Measurements from ENCODE around the gene MAGEA6. TPM values are rescaled to one million over a fixed set of nuclear protein-coding genes. Genes with fewer than 3 reads are reported as not detected.

Gene MAGEA6
- total RNA-seq, 1 experiment from 2014 or later, result 0.57 TPM

- no peak for ATAC-seq
- Histone ChIP-seq H3K4me3 (ENCODE audit: low read depth in 2 of 2, low read length in 2 of 2) (no peak overlapping the region), H3K4me1 (ENCODE audit: control insufficient read depth, insufficient read depth, low read length) (no peaks in the 10 kb centered on the region), H3K9me3 (ENCODE audit: control insufficient read depth, insufficient read depth, low read depth, low read length) (no peaks in the 10 kb centered on the region), H3K27me3 (ENCODE audit: control insufficient read depth, insufficient read depth, low read length) (no peaks in the 10 kb centered on the region), H3K36me3 (ENCODE audit: control insufficient read depth, insufficient read depth, low read length) (no peaks in the 10 kb centered on the region), H3K27ac (ENCODE audit: low read length) (no peak overlapping the region)
- no TSS peak for BruUV-seq (replicated peaks)
- in situ Hi-C loops (cut with HindIII; ENCODE audit: low pct_unique_long_range_greater_than_20kb, low sequenced_read_pairs) (loop anchor here (25.0 kb wide), 1 partner anchor 173 kb away; the partner anchor contains the start of gene GABRQ), intact Hi-C loops (cut with micrococcal nuclease; ENCODE audit: unreplicated experiment) (loop anchor here (10.0 kb wide), 1 partner anchor 1096 kb away; the partner anchor contains the start of gene FATE1)
- ChIA-PET CTCF (no interaction called here), POLR2A (interaction anchor here (0.6 kb wide), 1 partner anchor 836 kb away, joined by 3 read pairs; the partner anchor contains the start of gene GABRE)
- TF ChIP-seq POLR2AphosphoS5 (IDR thresholded peaks at IDR 0.05; ENCODE audit: low read depth, low read length) (no peak), REST (IDR thresholded peaks at IDR 0.05; ENCODE audit: insufficient read depth in 1 of 2, low read depth in 2 of 2, low read length in 1 of 2) (no peak), TCF7L2 (IDR thresholded peaks at IDR 0.05; ENCODE audit: low read depth, low read length) (no peak), SIN3A (IDR thresholded peaks at IDR 0.05; ENCODE audit: borderline replicate concordance, insufficient read depth, low read depth, low read length) (no peak), CTCF (IDR thresholded peaks at IDR 0.05) (no peak)
- DNase-seq (ENCODE audit: low read depth, low spot score), result no peak
Measured at GRCh38 chrX:152810403-152810802, 40.9 kb upstream of the MAGEA6 start.

- Histone ChIP-seq H3K4me3 (ENCODE audit: low read depth in 2 of 2, low read length in 2 of 2) (no peak overlapping the region), H3K36me3 (ENCODE audit: control insufficient read depth, insufficient read depth, low read length) (no peaks in the 10 kb centered on the region), H3K4me1 (ENCODE audit: control insufficient read depth, insufficient read depth, low read length) (no peaks in the 10 kb centered on the region), H3K9me3 (ENCODE audit: control insufficient read depth, insufficient read depth, low read depth, low read length) (no peaks in the 10 kb centered on the region), H3K27ac (ENCODE audit: low read length) (no peak overlapping the region), H3K27me3 (ENCODE audit: control insufficient read depth, insufficient read depth, low read length) (no peaks in the 10 kb centered on the region)
- CTCF ChIA-PET, result no interaction called here
- DNase-seq (ENCODE audit: low read depth, low spot score) (no peak), ATAC-seq (no peak)
- BruUV-seq (replicated peaks), result no TSS peak
- POLR2A ChIA-PET, result no interaction called here
- in situ Hi-C loops (cut with HindIII; ENCODE audit: low pct_unique_long_range_greater_than_20kb, low sequenced_read_pairs) (loop anchor here (25.0 kb wide), 1 partner anchor 169 kb away; the partner anchor contains the start of gene GABRQ), intact Hi-C loops (cut with micrococcal nuclease; ENCODE audit: unreplicated experiment) (no loop called here)
- no peak for TF ChIP-seq SIN3A (IDR thresholded peaks at IDR 0.05; ENCODE audit: borderline replicate concordance, insufficient read depth, low read depth, low read length)
Measured at GRCh38 chrX:152806035-152806434, 36.5 kb upstream of the MAGEA6 start.

GRCh38 chrX:152798945-152799344 lies 29.5 kb upstream of the MAGEA6 start:
- BruUV-seq (replicated peaks), result no TSS peak
- CTCF ChIA-PET, result no interaction called here

More at GRCh38 chrX:152798945-152799344, 29.5 kb upstream of the MAGEA6 start:
- POLR2A ChIA-PET, result interaction anchor here (0.5 kb wide), 1 partner anchor 1903 kb away, joined by 6 read pairs; no protein-coding TSS in a partner anchor
- H3K9me3 ChIP-seq (ENCODE audit: control insufficient read depth, insufficient read depth, low read depth, low read length), result no peaks in the 10 kb centered on the region
- H3K4me3 ChIP-seq (ENCODE audit: low read depth in 2 of 2, low read length in 2 of 2), result no peak overlapping the region
- DNase-seq (ENCODE audit: low read depth, low spot score) (no peak), ATAC-seq (no peak)
- no peak overlapping the region for H3K27ac ChIP-seq (ENCODE audit: low read length)
- in situ Hi-C loops (cut with HindIII; ENCODE audit: low pct_unique_long_range_greater_than_20kb, low sequenced_read_pairs) (no loop called here), intact Hi-C loops (cut with micrococcal nuclease; ENCODE audit: unreplicated experiment) (no loop called here)
- TF ChIP-seq CTCF (IDR thresholded peaks at IDR 0.05) (no peak), POLR2AphosphoS5 (IDR thresholded peaks at IDR 0.05; ENCODE audit: low read depth, low read length) (no peak), SIN3A (IDR thresholded peaks at IDR 0.05; ENCODE audit: borderline replicate concordance, insufficient read depth, low read depth, low read length) (no peak), TCF7L2 (IDR thresholded peaks at IDR 0.05; ENCODE audit: low read depth, low read length) (no peak), REST (IDR thresholded peaks at IDR 0.05; ENCODE audit: insufficient read depth in 1 of 2, low read depth in 2 of 2, low read length in 1 of 2) (no peak)
- no peaks in the 10 kb centered on the region for H3K27me3 ChIP-seq (ENCODE audit: control insufficient read depth, insufficient read depth, low read length)
- H3K4me1 ChIP-seq (ENCODE audit: control insufficient read depth, insufficient read depth, low read length), result no peaks in the 10 kb centered on the region
- no peaks in the 10 kb centered on the region for H3K36me3 ChIP-seq (ENCODE audit: control insufficient read depth, insufficient read depth, low read length)
